Gastrocnemius medialis (tissue), 4 donors: ENCODE results near the gene SCUBE3. TPM values are rescaled to one million over a fixed set of nuclear protein-coding genes. Genes with fewer than 3 reads are reported as not detected.

Experiments used
- ATAC-seq, 2 donors: fragments of 150-250 bp; one replicate each; pipeline ENCODE4 v1.9.1; 2016
- DNase-seq, 2 donors: peaks; one replicate each; pipeline ENCODE4 v3.0.0-alpha.2; 2019
- H3K27ac ChIP-seq, 4 donors: fragments of 200-600 bp; sonication (generic); 1 replicate in 1 of 4; 2 replicates in 3 of 4; pipeline ENCODE4 v1.5.1; 2016 to 2018; ENCODE audit warnings: mild to moderate bottlenecking in 2 of 4, moderate library complexity in 1 of 4
- H3K27me3 ChIP-seq, 3 donors: fragments of 200-600 bp; sonication (generic) in 2 of 3; 1 replicate in 1 of 3; 2 replicates in 2 of 3; pipeline versions ENCODE4 v1.5.1 to v1.6.0; 2016 to 2019; ENCODE audit warnings: mild to moderate bottlenecking in 1 of 3, moderate library complexity in 1 of 3
- H3K36me3 ChIP-seq, 2 donors: fragments of 200-600 bp; sonication (generic) in 1 of 2; one replicate each; pipeline ENCODE4 v1.5.1; 2017 to 2018
- H3K4me1 ChIP-seq, 2 donors: fragments of 200-600 bp; sonication (generic) in 1 of 2; one replicate each; pipeline ENCODE4 v1.5.1; 2016 to 2017; ENCODE audit warnings: mild to moderate bottlenecking in 2 of 2
- H3K4me3 ChIP-seq, 4 donors: fragments of 200-600 bp; sonication (generic) in 3 of 4; 1 replicate in 1 of 4; 2 replicates in 3 of 4; pipeline ENCODE4 v1.5.1; 2016 to 2019; ENCODE audit warnings: mild to moderate bottlenecking in 2 of 4
- H3K9me3 ChIP-seq, 3 donors: fragments of 200-600 bp; sonication (generic) in 2 of 3; 1 replicate in 1 of 3; 2 replicates in 2 of 3; pipeline ENCODE4 v1.5.1; 2016 to 2019
- CTCF ChIP-seq, 5 experiments: fragments of 450-650 bp in 3 of 5; fragments of 200-600 bp in 2 of 5; sonication (generic) in 2 of 5; IDR thresholded peaks in 4 of 5; conservative IDR thresholded peaks in 1 of 5; 1 replicate in 4 of 5; 2 replicates in 1 of 5; pipeline ENCODE4 v1.5.1; 2016 to 2019; ENCODE audit warnings: antibody characterized with exemption in 5 of 5, mild to moderate bottlenecking in 3 of 5, moderate library complexity in 3 of 5
- POLR2A ChIP-seq, 2 donors: fragments of 450-650 bp; IDR thresholded peaks; one replicate each; pipeline ENCODE4 v1.6.1; 2017; ENCODE audit warnings: antibody characterized with exemption in 2 of 2, mild to moderate bottlenecking in 2 of 2, moderate library complexity in 2 of 2
- in situ Hi-C, 4 donors: fragments of 200-750 bp; cut with MboI; loops; one replicate each; pipeline versions ENCODE4 v1.15.0 to v1.8.0; 2017; ENCODE audit warnings: low sequenced_read_pairs in 4 of 4
- intact Hi-C: fragments of 100-400 bp; cut with DNase I; formaldehyde crosslinking; loops from one replicate; pipeline ENCODE4 v1.15.1; 2023; ENCODE audit warnings: low total_unique reads
- total RNA-seq, 4 donors: library from RNA; depleted of rRNA; stranded (reverse); fragments of >200 nt; gene quantifications; one replicate each; pipeline versions ENCODE4 v1.1.0 to v1.2.3, GENCODE V29; 2016

The SCUBE3 gene
- total RNA-seq, 4 donors from 2014 or later = 0.05 to 0.07 TPM; not detected in 2

GRCh38 chr6:35191889-35192288, 21.9 kb upstream of the SCUBE3 start:
- in situ Hi-C loops = no loop called here
- no peaks in the 10 kb centered on the region for H3K36me3 ChIP-seq
- DNase-seq (no peak), ATAC-seq (no peak)
- H3K27ac ChIP-seq = no peak overlapping the region
- H3K27me3 ChIP-seq = no peaks in the 10 kb centered on the region
- no peak for TF ChIP-seq CTCF (IDR thresholded peaks at IDR 0.05 in 4 of 5, conservative IDR thresholded peaks at IDR 0.05 in 1 of 5)
- no peaks in the 10 kb centered on the region for H3K9me3 ChIP-seq
- H3K4me1 ChIP-seq = no peaks in the 10 kb centered on the region
- no peak overlapping the region for H3K4me3 ChIP-seq
- intact Hi-C loops = no loop called here

- no peak for ATAC-seq
- Histone ChIP-seq H3K27ac (no peak overlapping the region), H3K27me3 (no peaks in the 10 kb centered on the region), H3K36me3 (no peaks in the 10 kb centered on the region), H3K4me3 (no peak overlapping the region), H3K4me1 (no peaks in the 10 kb centered on the region), H3K9me3 (no peaks in the 10 kb centered on the region)
- no peak for DNase-seq
- in situ Hi-C loops = no loop called here
- intact Hi-C loops = no loop called here
- TF ChIP-seq POLR2A (IDR thresholded peaks at IDR 0.05) = no peak
These were observed 21.4 kb upstream of the SCUBE3 start for GRCh38 chr6:35192301-35192860.

GRCh38 chr6:35194390-35194789, 19.4 kb upstream of the SCUBE3 start:
- ATAC-seq = no peak
- DNase-seq = no peak
- TF ChIP-seq CTCF (IDR thresholded peaks at IDR 0.05 in 4 of 5, conservative IDR thresholded peaks at IDR 0.05 in 1 of 5) = no peak
- TF ChIP-seq POLR2A (IDR thresholded peaks at IDR 0.05) = no peak
- Histone ChIP-seq H3K36me3 (no peaks in the 10 kb centered on the region), H3K27ac (no peak overlapping the region), H3K4me1 (no peaks in the 10 kb centered on the region), H3K9me3 (no peaks in the 10 kb centered on the region), H3K4me3 (no peak overlapping the region), H3K27me3 (no peaks in the 10 kb centered on the region)
- intact Hi-C loops (no loop called here), in situ Hi-C loops (no loop called here)

- ATAC-seq (no peak), DNase-seq (no peak)
- no peaks in the 10 kb centered on the region for H3K27me3 ChIP-seq
- no peak overlapping the region for H3K4me3 ChIP-seq
- no peaks in the 10 kb centered on the region for H3K36me3 ChIP-seq
- H3K9me3 ChIP-seq = no peaks in the 10 kb centered on the region
- no peak overlapping the region for H3K27ac ChIP-seq
- intact Hi-C loops (no loop called here), in situ Hi-C loops (no loop called here)
- TF ChIP-seq CTCF (IDR thresholded peaks at IDR 0.05 in 4 of 5, conservative IDR thresholded peaks at IDR 0.05 in 1 of 5) = no peak
- no peak for TF ChIP-seq POLR2A (IDR thresholded peaks at IDR 0.05)
- no peaks in the 10 kb centered on the region for H3K4me1 ChIP-seq
These were observed 18.5 kb upstream of the SCUBE3 start for GRCh38 chr6:35195120-35195780.

- Histone ChIP-seq H3K27me3 (no peaks in the 10 kb centered on the region), H3K9me3 (no peaks in the 10 kb centered on the region), H3K4me3 (no peak overlapping the region), H3K27ac (no peak overlapping the region), H3K36me3 (no peaks in the 10 kb centered on the region), H3K4me1 (no peaks in the 10 kb centered on the region)
- no peak for TF ChIP-seq CTCF (IDR thresholded peaks at IDR 0.05 in 4 of 5, conservative IDR thresholded peaks at IDR 0.05 in 1 of 5)
- TF ChIP-seq POLR2A (IDR thresholded peaks at IDR 0.05) = no peak
- DNase-seq (no peak), ATAC-seq (no peak)
- in situ Hi-C loops (no loop called here), intact Hi-C loops (no loop called here)
These were observed 16.6 kb upstream of the SCUBE3 start for GRCh38 chr6:35197196-35197595.
